ENCODE data around the gene RRP8.

Gene RRP8

DNA sequence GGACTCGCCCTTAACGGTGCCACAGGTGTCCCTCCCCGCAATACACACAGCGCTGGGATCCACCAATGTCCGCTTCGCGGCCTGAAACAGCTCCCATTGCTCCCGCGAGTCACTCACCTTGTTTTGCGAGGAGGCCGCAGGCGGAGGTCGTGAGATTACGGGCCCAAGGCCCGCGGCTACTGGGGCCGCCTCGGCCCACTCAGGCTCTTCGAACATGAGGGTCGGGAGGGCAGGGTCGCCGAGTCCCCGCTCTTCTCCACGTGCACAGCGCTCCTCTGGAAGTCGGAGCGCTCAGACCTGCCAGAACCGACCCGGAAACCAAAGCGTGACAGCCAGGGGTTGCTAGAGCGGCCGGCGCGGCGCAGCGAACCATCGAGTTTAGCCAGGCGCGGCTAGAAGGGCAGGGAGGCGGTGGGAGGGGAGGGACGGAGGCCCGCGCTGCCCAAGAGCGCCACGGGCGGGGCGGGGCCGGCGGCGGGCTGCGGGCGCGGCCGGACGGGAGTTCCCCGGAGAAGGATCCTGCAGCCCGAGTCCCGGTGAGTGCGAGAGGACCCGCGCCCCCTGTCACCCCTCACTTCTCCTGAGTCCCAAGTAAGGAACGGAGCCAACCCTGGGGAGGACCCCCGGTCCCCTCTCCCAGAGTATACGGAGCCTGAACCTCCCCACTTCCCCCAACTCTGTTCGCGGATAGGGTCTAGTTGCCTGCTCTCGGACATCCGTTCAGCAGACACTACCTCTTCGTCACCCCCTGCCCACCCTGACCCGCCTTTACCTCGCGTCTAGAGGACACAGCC, at the start of gene RRP8, which contains the start of gene ILK:
RRP8 (minus strand) TSS at position 330 of the 794 bp plus-strand sequence; CDS start at position 216, 114 bp downstream.
ILK (plus strand) TSS at position 488 of the 794 bp plus-strand sequence. CDS start 498 bp downstream, outside the sequence.
- peak; percentile 94 for DNase-seq (ENCODE audit: low spot score)

DNA sequence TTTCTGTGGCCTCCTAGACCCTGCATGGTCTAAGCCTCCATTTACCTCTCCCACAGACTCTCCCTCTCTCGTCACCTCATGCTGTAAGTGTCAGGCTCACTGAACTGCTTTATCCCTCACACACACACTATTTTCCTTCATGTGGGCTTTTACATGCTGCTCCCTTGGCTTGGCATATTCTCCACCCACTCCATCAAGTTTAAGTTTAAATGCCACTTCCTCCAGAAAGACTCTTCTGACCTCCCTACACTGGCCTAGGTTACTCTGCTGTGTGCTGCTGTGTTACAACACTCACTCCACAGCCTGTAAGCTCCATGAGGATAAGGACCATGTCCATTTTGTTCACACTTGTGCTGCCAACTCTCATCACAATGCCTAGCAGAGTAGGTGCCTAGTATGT, 49.7 kb upstream of the RRP8 start:
- no peak for DNase-seq (ENCODE audit: low spot score)

DNA sequence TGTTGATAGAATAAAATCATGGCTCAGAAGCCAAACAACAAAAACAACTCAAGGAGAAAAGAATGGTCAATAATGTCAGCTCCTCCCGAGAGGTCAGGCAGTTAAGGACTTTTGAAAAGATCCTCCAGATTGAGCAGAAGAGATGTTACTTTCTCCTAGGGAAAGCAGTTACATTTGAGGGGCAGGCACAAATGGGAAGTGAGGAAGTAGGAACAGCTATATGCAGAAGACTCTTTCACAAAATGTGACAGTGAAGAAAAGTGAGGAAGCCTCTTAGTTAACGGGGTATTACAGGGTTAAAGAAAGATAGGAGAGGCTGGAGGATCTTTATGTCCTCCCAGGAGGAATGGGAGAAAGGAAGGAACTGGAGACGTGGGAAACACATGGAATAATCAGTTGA, 48.8 kb upstream of the RRP8 start:
- no peak for DNase-seq (ENCODE audit: low spot score)

DNA sequence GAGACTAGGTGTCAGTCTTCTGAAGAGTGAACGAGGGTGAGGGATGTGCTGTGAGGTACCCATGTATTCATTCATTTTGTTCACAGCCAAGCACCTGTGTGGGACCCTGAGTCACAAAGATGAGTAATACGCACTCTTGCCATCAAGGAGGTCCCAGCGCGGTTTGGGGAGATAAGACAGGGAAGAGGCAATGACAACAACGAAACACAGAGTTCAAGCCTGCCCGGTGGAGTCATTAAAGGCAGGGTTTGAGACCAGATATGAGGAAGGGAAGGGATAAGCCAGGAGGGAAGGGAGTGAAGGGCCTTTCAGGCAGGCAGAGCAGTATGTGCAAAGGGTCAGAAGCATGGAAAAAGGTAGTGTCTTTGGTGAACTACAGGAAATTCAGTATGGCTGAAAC, 47.6 kb upstream of the RRP8 start:
- DNase-seq (ENCODE audit: low spot score): no peak

DNA sequence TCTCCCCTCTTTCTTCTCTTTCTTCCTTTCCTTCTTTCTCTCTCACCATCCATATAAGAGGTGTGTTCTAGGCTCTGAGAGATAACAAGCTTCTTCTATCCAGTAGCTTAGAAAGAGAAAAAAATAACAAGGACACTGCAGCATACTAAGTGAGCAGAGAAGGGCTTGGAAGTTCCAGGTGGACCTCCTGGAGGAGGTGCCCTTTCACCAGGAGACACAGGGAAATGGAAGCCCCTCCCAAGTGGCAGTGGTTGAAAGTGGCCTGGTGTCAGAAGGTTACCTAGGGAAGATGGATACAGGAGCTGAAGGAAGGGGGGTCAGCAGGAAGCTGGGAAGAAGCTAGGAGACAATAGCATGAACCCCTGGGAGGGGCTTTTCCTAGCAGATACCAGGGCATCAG, 46.7 kb upstream of the RRP8 start:
- DNase-seq (ENCODE audit: low spot score): no peak

DNA sequence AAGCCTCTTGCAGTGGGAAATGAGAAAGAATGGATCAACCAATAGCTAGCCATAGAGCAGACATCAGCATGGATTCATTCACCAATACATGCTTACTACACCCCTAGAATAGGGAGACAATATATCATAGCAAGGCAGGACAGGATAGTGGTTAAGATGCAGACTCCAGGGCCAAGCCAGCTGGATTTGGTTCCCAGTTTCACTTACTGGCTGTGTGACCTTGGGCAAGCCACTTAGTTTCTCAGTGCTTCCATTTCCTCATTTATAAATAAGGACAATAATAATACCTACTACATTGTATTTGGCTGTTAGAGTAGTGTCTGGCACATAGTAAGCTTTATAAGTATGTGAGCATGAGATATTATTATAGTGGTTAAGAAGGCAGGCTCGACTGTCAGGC, 45.1 kb upstream of the RRP8 start:
- no peak for DNase-seq (ENCODE audit: low spot score)

DNA sequence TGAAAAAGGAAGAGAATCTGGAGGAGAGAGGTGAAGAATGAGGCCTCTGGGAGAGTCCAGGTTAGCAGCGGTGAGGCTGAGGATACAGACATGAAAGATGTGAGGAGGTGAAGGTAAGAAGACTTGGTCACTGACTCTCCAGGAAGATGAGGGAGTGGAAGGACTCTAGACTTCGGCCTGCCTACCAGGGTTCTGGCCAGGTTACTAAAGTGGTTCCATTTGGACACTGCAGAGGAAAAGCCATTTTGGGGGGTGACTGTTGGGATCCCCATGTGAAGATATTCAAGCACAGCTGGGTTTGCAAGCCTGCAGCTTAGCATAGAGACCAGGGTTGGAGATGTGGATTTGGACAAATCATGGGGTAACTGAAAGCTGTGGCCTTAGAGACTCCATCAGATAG, 44.4 kb upstream of the RRP8 start:
- DNase-seq (ENCODE audit: low spot score): no peak

DNA sequence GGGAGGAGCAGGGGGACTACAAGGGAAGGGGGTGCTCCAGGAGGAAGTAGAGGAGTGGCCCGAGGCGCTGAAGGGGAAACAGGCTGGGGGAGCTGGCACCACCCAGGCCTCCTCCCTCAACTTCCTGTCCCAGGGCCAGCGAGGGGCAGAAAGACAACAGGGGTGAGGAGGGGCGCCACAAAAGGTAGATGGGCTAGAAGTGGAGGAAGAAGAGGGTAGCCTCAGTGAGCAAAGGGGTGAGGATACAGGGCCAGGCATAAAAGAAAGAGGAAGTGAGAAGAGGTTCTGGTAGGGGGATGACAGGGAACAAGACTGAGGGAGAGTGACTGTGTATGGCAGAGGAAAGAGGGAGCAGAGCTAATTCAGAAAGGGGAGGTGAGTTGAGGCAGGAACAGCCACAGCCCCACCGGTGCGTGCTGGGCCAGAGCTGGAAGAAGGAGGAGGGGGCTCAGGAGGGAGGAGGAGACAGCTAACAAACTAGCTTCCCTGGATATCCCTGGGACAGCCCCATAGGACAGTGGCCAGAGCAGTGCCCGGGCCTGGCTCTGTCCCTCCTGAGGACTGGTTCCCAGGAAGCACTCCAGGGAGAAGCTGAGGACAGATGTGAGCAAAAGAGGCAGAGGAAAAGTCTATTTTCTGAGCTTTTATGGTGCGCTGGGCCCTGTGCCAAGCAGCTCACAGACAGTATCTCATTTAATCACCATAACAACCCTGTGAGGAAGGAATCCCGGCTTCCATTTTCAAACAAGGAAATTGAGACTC, 43.7 kb upstream of the RRP8 start:
- no peak for DNase-seq (ENCODE audit: low spot score)

DNA sequence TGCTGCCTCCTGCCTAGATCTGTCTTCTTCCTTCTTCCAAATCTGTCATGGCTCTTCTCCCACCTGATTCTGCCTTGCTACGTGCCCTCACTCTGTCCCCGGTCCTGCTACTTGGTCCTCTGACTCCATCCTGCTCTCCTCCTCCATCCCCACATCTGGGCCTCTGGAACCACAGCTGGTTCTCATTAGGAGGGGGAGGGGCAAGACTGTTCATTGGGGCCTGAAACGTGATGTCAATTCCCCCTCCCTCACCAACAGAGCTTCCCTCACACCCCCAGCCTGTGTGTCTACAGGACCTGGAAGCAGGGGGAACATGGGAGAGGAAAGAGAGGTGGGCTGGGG, 43.1 kb upstream of the RRP8 start:
- DNase-seq (ENCODE audit: low spot score): no peak

DNA sequence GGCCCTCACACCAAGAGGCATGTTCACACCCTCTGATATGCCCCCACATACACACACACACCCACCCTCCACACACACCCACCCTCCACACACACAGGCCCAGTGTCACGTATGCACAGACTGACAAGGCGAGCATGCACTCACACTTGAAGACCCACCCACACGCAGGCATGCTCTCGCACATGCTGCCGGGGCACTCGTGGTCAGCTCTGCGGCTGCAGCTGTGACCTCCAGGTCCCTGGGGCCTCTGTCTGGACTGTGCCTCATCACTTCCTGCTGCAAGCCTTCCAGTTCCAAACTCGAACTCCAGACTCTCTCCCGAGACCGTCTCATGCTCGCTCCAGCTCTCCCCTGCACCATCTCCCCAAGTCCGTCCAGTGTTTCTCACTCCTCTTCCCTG, 42.7 kb upstream of the RRP8 start:
- peak; percentile 87 for DNase-seq (ENCODE audit: low spot score)

DNA sequence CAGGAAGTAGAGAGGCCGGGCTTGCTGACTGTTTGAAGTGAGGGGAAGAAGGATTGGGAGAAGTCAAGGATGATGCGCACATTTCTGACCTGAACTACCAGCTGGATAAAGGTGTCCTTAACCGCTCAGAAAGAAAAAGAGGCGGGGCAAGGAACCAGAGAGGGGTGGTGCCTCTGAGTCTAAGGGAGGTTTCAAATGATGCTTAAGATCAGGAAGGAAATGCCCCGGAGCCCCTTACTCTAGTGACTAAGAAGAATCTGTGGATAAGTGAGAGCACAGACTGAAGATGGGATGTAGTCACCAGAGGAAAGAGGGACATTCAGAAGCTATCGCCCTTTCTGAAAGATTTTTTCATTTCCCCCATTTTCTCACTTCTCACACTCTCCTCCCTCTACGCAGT, 39.5 kb upstream of the RRP8 start:
- DNase-seq (ENCODE audit: low spot score): no peak

DNA sequence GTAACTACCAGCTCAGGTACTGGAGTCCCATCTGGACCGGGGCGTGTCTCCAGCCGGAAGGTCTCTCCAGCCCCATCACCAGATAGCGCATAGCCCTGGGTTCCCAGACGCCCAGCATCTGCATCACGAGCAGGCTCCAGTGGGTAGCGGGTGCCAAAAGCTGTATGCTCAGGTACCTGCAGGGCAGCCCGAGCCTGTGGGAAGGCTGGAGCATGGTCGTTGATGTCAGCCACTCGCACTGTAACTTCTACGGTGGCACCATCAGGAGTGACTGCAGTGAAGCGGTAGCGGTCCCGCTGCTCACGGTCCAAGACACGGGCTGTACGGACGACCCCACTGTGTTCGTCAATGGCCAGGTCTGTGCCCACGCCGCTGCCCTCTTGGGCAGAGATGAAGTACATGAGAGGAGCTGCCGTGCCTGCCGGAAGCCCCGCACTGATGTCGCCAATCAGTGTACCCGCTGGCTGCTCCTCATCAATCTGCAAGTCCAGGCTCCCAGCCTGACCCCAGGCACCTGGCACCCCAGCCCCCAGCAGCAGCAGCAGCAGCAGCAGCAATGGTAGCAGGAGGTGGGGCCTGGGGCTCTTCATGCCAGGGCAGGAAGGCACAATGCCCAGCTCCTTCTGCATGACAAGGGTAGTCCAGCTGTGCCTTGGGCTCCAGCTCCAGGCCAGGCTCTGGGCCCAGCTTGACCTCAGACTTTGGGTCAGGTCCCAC, 37.7 kb upstream of the RRP8 start:
- no peak for DNase-seq (ENCODE audit: low spot score)

DNA sequence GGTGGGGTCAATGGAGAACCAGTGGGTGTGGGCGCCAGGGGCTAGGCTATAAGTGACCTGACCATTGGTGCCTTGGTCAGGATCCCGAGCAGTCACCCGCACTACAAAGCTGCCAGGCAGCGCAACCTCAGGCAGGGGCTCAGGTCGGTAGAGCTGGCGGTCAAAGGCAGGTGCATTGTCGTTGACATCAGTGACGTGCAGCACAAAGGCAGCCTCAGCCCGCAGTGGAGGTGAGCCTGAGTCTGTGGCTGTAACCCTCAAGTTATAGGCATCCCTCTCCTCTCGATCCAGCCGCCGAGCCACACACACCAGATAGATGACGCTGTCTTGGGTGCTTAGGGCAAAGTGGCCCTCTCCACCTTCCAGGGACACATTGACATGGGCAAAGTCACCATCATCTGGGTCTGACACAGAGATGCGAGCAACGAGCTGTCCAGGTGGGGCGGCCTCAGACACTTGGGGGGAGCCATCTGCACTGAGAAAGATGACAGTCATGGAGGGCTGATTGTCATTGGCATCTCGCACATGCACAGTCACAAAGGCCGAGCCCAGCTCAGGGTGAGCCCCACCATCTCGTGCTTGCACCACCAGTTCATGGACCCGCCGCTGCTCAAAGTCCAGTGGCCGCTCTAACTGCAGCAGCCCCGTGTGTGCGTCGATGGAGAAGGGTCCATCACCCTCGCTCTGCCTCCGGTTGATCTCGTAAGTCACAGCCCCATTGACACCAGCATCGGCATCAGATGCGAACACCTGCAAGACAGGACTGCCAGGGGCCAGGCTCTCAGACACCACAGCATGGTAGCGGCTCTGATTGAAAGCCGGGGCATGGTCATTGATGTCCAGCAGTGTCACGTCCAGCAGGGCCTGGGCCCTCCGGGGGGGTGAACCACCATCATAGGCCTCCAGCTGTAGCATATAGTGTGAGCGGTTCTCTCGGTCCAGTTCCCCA, 36.9 kb upstream of the RRP8 start:
- DNase-seq (ENCODE audit: low spot score): no peak

DNA sequence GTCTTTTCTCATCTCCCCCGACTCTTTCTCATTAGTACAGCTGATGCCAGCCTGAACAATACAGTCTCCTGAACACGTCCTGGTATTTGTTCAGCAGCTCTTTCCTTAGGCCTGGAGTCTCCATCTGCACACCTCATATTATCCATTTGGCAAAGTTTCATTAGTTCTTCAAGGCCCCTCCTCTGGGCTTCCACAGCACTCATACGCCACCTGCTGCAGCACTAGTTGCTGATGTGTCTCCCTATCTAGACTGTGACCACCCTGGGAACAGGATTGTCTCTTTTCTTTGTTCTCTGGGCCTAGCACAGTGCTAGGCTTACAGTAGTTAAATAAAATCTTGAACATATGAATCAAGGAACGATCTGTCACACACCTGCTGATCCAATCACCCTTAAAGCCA, 35.0 kb upstream of the RRP8 start:
- no peak for DNase-seq (ENCODE audit: low spot score)

DNA sequence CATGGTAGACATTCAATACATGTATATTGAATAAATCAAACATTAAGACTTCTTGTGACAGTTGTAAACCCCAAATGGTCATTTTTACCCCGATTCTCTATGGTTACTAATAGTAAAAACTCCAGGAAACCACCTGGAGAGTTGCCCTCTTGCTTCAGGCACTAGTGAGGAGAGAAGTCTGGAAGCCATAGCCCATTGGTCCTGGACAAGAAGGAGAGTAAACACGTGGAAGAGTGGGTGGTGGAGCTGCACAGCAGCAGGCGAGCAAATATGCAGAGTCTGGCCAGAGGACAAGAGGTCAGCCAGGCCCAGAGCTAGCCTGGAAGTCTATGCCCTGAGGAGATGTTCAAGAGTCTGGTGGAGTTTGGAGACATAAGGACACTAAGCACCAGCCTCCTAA, 34.5 kb upstream of the RRP8 start:
- DNase-seq (ENCODE audit: low spot score): peak; percentile 39

DNA sequence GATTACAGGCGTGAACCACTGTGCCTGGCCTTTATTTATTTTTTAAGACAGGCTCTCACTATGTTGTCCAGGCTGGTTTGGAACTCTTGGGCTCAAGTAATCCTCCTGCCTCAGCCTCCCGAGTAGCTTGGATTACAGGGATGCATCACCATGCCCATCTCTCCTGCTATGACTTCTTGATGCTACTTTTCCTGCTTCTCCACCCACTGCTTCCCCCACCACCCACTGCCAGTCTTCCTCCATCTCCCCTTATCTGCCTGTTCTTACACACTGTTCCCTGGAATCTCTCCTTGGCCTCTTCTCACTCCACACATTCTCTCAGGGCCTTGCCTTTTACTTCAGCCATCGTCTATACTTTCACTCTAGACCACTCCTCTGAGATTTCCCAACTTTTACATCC, 33.1 kb upstream of the RRP8 start:
- no peak for DNase-seq (ENCODE audit: low spot score)

DNA sequence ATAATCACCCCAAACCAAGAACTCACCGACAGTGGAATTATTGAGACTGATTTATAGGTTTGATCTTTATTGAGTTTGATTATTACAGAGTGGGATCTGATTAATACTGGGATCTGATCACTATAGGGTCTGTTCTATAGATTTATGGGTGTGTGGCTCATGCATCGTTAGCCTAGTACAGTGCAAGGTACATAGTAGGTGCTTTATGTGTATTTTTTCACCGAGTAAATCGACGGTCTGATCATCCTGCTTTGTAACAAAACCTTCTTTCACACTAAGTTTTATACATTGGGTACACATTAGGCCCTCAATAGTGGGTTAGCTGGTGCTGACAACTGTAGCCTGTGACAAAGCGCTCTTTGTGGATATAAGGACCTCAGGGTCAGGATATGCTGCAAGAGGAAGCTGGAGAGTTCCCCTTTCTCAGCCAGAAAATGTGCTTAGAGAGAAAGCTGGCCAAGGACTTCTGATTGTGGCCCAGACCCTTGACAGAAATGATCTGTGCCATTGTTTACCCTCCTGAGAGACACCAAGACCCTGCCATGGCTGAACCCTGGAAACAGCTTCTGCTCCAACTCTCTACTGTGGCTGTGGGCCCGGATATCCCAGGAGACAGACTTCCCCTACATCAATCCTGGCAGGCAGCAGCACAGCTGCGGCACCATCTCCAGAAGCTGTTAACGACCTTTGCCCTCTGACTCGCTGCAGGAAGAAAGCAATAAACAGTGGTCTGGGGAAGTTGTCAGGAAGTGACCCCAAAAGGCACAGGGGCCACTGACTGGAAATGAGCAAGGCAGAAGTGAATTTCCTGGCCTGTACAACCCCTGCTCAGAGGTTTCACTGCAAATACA, 31.9 kb upstream of the RRP8 start:
- DNase-seq (ENCODE audit: low spot score): peak; percentile 43

DNA sequence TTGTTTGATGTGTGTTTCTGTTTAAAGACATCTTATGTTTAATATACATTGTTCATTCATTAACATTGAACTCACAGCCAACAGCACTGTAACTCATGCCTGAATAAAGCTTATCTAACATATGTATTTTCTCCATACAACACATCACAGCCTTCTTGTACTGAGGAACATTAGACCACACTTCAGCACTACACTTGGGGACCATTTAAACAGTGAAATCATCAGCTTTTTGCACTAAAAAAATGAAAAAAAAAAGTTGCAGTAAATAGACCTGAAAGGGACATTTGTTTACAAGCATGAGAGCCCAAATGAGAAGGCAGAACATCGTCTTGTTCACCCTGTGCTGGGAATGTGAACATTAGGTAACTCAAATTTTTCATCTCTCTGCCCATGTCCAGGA, 31.1 kb upstream of the RRP8 start:
- no peak for DNase-seq (ENCODE audit: low spot score)

DNA sequence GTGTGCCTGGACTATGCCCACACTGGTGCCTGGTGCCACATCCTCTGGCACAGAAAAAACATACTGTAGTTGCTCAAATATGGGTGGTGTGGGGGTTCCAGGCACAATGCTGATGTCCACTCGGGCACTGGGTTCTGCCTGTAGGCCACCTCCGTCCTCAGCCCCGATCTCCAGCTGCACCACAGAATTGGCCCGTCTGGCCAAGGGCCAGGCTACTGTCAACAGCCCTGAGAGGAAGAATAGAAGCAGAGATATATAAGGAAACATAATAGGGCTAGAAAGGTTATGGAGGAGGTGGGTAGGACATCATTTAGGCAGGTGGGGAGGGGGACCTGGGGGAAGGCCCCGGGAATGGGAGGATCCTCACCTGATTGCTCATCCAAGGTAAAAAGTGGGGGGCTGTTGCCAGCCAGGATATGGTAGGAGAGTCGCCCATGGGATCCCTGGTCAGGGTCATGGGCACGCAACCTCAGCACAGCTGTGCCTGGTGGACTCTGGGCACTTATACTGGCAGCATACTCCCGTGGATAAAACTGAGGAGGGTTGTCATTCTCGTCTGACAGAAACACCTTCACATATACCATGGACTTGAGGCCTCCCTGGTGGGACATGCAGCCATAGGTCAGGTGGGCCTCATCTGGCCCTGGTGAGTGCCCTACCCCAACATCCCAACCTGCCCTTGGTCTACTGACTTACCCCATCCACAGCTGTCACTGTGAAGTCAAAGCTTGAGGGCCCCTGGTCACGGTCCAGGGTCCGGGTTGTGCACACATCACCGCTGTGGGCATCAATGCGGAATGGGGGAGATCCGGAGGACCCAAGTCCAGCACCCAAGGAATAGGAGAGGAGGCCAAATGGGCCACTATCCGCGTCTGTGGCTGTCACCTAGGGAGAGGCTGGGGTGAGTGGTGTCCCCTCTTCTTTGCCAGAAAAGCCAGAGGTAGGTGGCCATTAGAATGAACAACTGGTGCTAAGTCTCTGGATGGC, 30.3 kb upstream of the RRP8 start:
- DNase-seq (ENCODE audit: low spot score): no peak
